Type B pancreatic cell (in vitro differentiated cells): Measurements from ENCODE around the gene NMS. TPM values are rescaled to one million over a fixed set of nuclear protein-coding genes. Genes with fewer than 3 reads are reported as not detected.

Experiments used
- DNase-seq: peaks from one replicate; pipeline ENCODE4 v3.0.0; 2021; ENCODE audit warnings: mixed read lengths; ENCODE audit not compliant: unreplicated experiment; ENCODE audit errors: extremely low spot score
- H3K27ac Mint-ChIP-seq: 2 replicates; pipeline ENCODE4 v1.8.0; 2021; ENCODE audit warnings: mild to moderate bottlenecking, mixed read lengths
- H3K27me3 Mint-ChIP-seq: 2 replicates; pipeline ENCODE4 v1.8.0; 2021; ENCODE audit warnings: mixed read lengths
- H3K36me3 Mint-ChIP-seq: 2 replicates; pipeline ENCODE4 v1.8.0; 2021; ENCODE audit warnings: mixed read lengths
- H3K4me1 Mint-ChIP-seq: one replicate; pipeline ENCODE4 v1.8.0; 2021; ENCODE audit warnings: mixed read lengths; ENCODE audit not compliant: unreplicated experiment
- H3K4me3 Mint-ChIP-seq: 2 replicates; pipeline ENCODE4 v1.8.0; 2021; ENCODE audit warnings: mild to moderate bottlenecking, mixed read lengths
- H3K9me3 Mint-ChIP-seq: 2 replicates; pipeline ENCODE4 v1.8.0; 2021; ENCODE audit warnings: mixed read lengths
- CTCF ChIP-seq: fragments of 200-600 bp; sonication (generic); conservative IDR thresholded peaks from 2 replicates; pipeline ENCODE4 v1.5.0; 2021; ENCODE audit warnings: antibody characterized with exemption, mild to moderate bottlenecking
- total RNA-seq: library from RNA; stranded (reverse); gene quantifications from 2 replicates; pipeline ENCODE4 v1.2.1, GENCODE V29; 2021; ENCODE audit warnings: low replicate concordance

NMS gene
- total RNA-seq, 1 donor from 2014 or later: not detected

DNA sequence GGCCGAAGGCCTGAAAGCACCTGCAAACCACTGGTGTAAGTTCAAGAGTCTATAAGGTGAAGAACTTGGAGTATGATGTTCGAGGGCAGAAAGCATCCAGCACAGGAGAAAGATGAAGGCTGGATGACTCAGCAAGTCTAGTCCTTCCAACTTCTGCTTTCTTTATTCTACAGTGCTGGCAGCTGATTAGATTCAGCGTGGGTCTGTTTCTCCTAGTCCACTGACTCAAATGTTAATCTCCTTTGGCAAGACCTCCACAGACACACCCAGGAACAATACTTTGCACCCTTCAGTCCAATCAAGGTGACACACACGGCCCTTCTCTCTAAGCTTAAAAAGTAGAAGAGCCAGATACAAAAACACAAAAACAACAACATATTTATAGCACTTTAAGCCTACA is 43.4 kb downstream of the NMS start:
- no peak for DNase-seq
- Mint-ChIP-seq H3K27me3 (no peaks in the 10 kb centered on the region), H3K9me3 (no peaks in the 10 kb centered on the region), H3K4me3 (no peak overlapping the region), H3K27ac (no peak overlapping the region), H3K36me3 (no peaks in the 10 kb centered on the region), H3K4me1 (no peaks in the 10 kb centered on the region)
- TF ChIP-seq CTCF: no peak

DNA sequence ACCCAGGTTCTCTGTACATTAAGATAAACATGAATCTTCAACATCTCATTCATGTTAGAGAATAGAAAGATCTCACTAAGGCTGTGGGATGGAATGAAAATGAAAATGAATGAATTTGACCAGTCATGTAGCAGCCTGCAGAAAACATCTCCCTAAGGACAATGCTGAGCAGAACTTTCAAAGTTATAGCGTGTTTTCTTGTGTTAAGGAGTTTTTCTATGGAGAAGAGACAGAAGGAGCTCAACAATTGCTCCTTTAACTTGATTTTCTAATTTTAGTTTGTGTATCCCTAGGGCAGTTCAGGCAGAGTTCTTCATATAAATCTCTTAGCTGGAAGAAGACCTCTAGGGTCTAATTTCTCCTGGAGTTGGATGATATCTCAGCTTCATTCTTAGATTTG is 47.3 kb downstream of the NMS start:
- H3K27me3 Mint-ChIP-seq: peaks cover 3% of the 10 kb centered on the region
- TF ChIP-seq CTCF: no peak
- H3K27ac Mint-ChIP-seq: no peak overlapping the region
- no peak overlapping the region for H3K4me3 Mint-ChIP-seq
- no peaks in the 10 kb centered on the region for H3K36me3 Mint-ChIP-seq
- no peak for DNase-seq
- no peaks in the 10 kb centered on the region for H3K4me1 Mint-ChIP-seq
- H3K9me3 Mint-ChIP-seq: peaks cover 4% of the 10 kb centered on the region

GRCh38 chr2:100518801-100519200 is 48.5 kb downstream of the NMS start:
- no peak for TF ChIP-seq CTCF
- Mint-ChIP-seq H3K36me3 (no peaks in the 10 kb centered on the region), H3K27me3 (peaks cover 3% of the 10 kb centered on the region), H3K4me3 (no peak overlapping the region), H3K27ac (no peak overlapping the region), H3K4me1 (no peaks in the 10 kb centered on the region), H3K9me3 (peaks cover 4% of the 10 kb centered on the region)
- DNase-seq: no peak

DNA sequence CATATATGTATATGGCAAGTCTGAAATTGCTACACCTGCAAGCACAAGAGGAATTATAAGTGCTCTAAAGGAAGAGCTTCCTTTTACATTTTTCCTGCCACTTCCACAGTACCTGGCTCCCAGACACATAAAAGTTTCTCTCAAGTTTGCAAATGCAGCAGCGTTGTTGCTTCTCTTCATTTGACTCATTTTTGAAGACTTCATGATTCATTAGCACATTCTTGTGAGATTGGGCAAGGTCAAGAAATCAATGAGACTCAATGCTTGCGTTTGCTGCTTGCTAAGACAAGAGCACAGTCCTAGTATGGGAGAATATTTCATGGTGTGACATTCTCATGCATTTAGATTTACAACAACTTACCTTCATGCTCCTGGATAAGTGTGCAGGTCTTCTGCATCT is 49.9 kb downstream of the NMS start:
- no peak for DNase-seq
- Mint-ChIP-seq H3K27ac (no peak overlapping the region), H3K4me3 (no peak overlapping the region), H3K36me3 (no peaks in the 10 kb centered on the region), H3K9me3 (peaks cover 4% of the 10 kb centered on the region), H3K4me1 (no peaks in the 10 kb centered on the region), H3K27me3 (peaks cover 7% of the 10 kb centered on the region)
- TF ChIP-seq CTCF: no peak

- H3K4me3 Mint-ChIP-seq: no peak overlapping the region
- H3K4me1 Mint-ChIP-seq: no peaks in the 10 kb centered on the region
- H3K27ac Mint-ChIP-seq: no peak overlapping the region
- peaks cover 9% of the 10 kb centered on the region for H3K27me3 Mint-ChIP-seq
- H3K36me3 Mint-ChIP-seq: no peaks in the 10 kb centered on the region
- H3K9me3 Mint-ChIP-seq: peaks cover 4% of the 10 kb centered on the region
- no peak for TF ChIP-seq CTCF
- DNase-seq: no peak
Observed at GRCh38 chr2:100522430-100522829, 52.1 kb downstream of the NMS start.

DNA sequence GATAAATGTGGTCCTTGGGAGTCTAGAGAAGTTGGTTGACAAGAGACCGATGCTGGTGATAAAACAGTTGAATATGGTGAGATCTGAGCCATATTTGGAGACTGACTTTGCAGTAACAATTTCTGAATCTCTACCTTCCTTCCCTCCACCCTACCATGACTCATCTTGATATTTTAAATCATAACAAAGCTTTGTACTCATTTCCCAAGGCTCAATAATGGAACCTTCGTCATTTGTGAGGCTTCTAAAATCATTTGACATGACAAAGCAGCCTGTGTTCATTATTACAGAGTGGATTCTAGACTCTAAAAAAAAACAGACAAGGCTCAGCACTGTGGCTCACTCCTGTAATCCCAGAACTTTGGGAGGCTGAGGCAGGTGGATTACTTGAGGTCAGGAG is 54.0 kb downstream of the NMS start:
- Mint-ChIP-seq H3K36me3 (no peaks in the 10 kb centered on the region), H3K27me3 (peaks cover 12% of the 10 kb centered on the region), H3K4me1 (no peaks in the 10 kb centered on the region), H3K4me3 (no peak overlapping the region), H3K27ac (no peak overlapping the region), H3K9me3 (peaks cover 4% of the 10 kb centered on the region)
- no peak for DNase-seq
- TF ChIP-seq CTCF: no peak
